Measurements from ENCODE around the gene EML3.
"Not testable (repeated sequence)": the region's sequence is repeated elsewhere in the genome, so short reads cannot be mapped to it uniquely, and the experiment has no call there.

The EML3 gene

GRCh38 chr11:62621027-62621566, 8.5 kb upstream of the EML3 start:
- DNase-seq: no peak

GRCh38 chr11:62616957-62617356, 4.4 kb upstream of the EML3 start:
- DNase-seq: not testable (repeated sequence)

GRCh38 chr11:62615521-62615920, 2.9 kb upstream of the EML3 start:
- DNase-seq: no peak

- no peak for DNase-seq
These were observed 1.7 kb upstream of the EML3 start for GRCh38 chr11:62614275-62614674.

- DNase-seq: no peak
These were observed 760 bp upstream of the EML3 start for GRCh38 chr11:62613291-62613778.

GRCh38 chr11:62611705-62612365, 740 bp downstream of the EML3 start:
- peak; percentile 63 for DNase-seq

GRCh38 chr11:62610814-62611704, 1.5 kb downstream of the EML3 start:
- no peak for DNase-seq

GRCh38 chr11:62610403-62610802, 2.2 kb downstream of the EML3 start:
- no peak for DNase-seq

GRCh38 chr11:62608776-62609175, 3.8 kb downstream of the EML3 start:
- no peak for DNase-seq

GRCh38 chr11:62607714-62608113, 4.9 kb downstream of the EML3 start:
- peak; percentile 33 for DNase-seq

GRCh38 chr11:62605902-62606301, 6.7 kb downstream of the EML3 start:
- no peak for DNase-seq

GRCh38 chr11:62605467-62605866, 7.1 kb downstream of the EML3 start:
- no peak for DNase-seq

- DNase-seq: no peak
These were observed 8.0 kb downstream of the EML3 start for GRCh38 chr11:62604460-62605120.

- DNase-seq: no peak
These were observed 8.7 kb downstream of the EML3 start for GRCh38 chr11:62603776-62604299.

GRCh38 chr11:62603072-62603408, 9.5 kb downstream of the EML3 start:
- no peak for DNase-seq

- no peak for DNase-seq
These were observed 10.2 kb downstream of the EML3 start for GRCh38 chr11:62602141-62603071.

- peak; percentile 99 for DNase-seq
These were observed 11.0 kb downstream of the EML3 start, which contains the start of gene MTA2 for GRCh38 chr11:62601372-62602140. TSS of gene MTA2 (minus strand) at chr11:62601865. CDS start at chr11:62601450, 415 bp downstream.

GRCh38 chr11:62601122-62601371, 11.5 kb downstream of the EML3 start:
- peak; percentile 54 for DNase-seq

- peak; percentile 46 for DNase-seq
These were observed 12.0 kb downstream of the EML3 start for GRCh38 chr11:62600367-62601121.

GRCh38 chr11:62599901-62600300, 12.7 kb downstream of the EML3 start:
- peak; percentile 41 for DNase-seq

All from hematopoietic multipotent progenitor cell treated with erythropoietin and hydrocortisone succinate and interleukin-3 and kit ligand, for 6 days (in vitro differentiated cells).